Ishikawa (cell line): ENCODE data around the gene MKLN1.

ENCODE experiments used
- CEBPB ChIP-seq: IDR thresholded peaks from 2 replicates; pipeline ENCODE4 v1.6.1; 2012
- CREB1 ChIP-seq: IDR thresholded peaks from 2 replicates; pipeline ENCODE4 v1.6.1; 2012; ENCODE audit warnings: low read depth
- EGR1 ChIP-seq: IDR thresholded peaks from 2 replicates; pipeline ENCODE4 v1.6.1; 2012
- EP300 ChIP-seq: IDR thresholded peaks from 2 replicates; pipeline ENCODE4 v1.6.1; 2012; ENCODE audit warnings: borderline replicate concordance
- FOXM1 ChIP-seq: IDR thresholded peaks from 2 replicates; pipeline ENCODE4 v1.6.1; 2012; ENCODE audit warnings: low read depth, borderline replicate concordance
- NFIC ChIP-seq: IDR thresholded peaks from 2 replicates; pipeline ENCODE4 v1.6.1; 2012
- RAD21 ChIP-seq: IDR thresholded peaks from 2 replicates; pipeline ENCODE4 v1.6.1; 2012; ENCODE audit warnings: low read depth
- TAF1 ChIP-seq: IDR thresholded peaks from 2 replicates; pipeline ENCODE4 v1.6.1; 2012; ENCODE audit warnings: low read depth, mild to moderate bottlenecking
- TCF12 ChIP-seq: IDR thresholded peaks from 2 replicates; pipeline ENCODE4 v1.6.1; 2012; ENCODE audit warnings: low read depth
- TEAD4 ChIP-seq: IDR thresholded peaks from 2 replicates; pipeline ENCODE4 v1.6.1; 2012
- USF1 ChIP-seq: IDR thresholded peaks from 2 replicates; pipeline ENCODE4 v1.6.1; 2012
- YY1 ChIP-seq: IDR thresholded peaks from 2 replicates; pipeline ENCODE4 v1.6.1; 2012; ENCODE audit warnings: low read depth
- ZBTB7A ChIP-seq: IDR thresholded peaks from 2 replicates; pipeline ENCODE4 v1.6.1; 2012; ENCODE audit warnings: low read depth
- TF ChIP-seq, protein P1 (sequence below): IDR thresholded peaks from 2 replicates; pipeline ENCODE4 v1.6.1; 2012
- TF ChIP-seq, protein P2 (sequence below): IDR thresholded peaks from 2 replicates; pipeline ENCODE4 v1.6.1; 2012; ENCODE audit warnings: low read depth, mild to moderate bottlenecking

The MKLN1 gene

DNA sequence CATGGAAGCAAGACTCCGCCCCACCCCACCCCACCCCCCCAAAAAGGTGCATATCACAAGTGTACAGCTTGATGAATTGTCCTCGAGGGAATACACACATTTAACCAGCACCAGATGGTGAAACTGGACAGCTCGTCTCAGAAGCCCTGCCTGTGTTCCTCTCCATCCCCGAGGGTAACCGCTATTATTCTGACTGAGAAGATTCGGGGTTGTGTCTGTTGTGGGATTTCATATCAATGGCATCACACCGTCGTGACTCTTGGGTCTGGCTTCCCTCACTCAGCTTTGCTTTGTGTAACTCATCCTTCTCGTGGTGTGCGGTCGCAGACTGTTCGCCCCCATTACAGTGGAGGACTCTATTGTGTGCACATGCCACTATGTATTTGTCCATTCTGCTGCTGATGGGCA lies 209.9 kb downstream of the MKLN1 start:
- TF ChIP-seq RAD21 = no peak
- TF ChIP-seq TCF12 = no peak
- TF ChIP-seq NFIC = no peak
- TF ChIP-seq CEBPB = no peak
- no peak for TF ChIP-seq EP300
- TF ChIP-seq CREB1 = no peak
- no peak for TF ChIP-seq TAF1
- no peak for TF ChIP-seq ZBTB7A
- no peak for TF ChIP-seq EGR1
- TF ChIP-seq TEAD4 = no peak; the same call in 1 of the 2 replicates
- TF ChIP-seq, protein P1, sequence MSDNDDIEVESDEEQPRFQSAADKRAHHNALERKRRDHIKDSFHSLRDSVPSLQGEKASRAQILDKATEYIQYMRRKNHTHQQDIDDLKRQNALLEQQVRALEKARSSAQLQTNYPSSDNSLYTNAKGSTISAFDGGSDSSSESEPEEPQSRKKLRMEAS = no peak
- no peak for TF ChIP-seq USF1
- TF ChIP-seq, protein P2, sequence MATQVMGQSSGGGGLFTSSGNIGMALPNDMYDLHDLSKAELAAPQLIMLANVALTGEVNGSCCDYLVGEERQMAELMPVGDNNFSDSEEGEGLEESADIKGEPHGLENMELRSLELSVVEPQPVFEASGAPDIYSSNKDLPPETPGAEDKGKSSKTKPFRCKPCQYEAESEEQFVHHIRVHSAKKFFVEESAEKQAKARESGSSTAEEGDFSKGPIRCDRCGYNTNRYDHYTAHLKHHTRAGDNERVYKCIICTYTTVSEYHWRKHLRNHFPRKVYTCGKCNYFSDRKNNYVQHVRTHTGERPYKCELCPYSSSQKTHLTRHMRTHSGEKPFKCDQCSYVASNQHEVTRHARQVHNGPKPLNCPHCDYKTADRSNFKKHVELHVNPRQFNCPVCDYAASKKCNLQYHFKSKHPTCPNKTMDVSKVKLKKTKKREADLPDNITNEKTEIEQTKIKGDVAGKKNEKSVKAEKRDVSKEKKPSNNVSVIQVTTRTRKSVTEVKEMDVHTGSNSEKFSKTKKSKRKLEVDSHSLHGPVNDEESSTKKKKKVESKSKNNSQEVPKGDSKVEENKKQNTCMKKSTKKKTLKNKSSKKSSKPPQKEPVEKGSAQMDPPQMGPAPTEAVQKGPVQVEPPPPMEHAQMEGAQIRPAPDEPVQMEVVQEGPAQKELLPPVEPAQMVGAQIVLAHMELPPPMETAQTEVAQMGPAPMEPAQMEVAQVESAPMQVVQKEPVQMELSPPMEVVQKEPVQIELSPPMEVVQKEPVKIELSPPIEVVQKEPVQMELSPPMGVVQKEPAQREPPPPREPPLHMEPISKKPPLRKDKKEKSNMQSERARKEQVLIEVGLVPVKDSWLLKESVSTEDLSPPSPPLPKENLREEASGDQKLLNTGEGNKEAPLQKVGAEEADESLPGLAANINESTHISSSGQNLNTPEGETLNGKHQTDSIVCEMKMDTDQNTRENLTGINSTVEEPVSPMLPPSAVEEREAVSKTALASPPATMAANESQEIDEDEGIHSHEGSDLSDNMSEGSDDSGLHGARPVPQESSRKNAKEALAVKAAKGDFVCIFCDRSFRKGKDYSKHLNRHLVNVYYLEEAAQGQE = no peak
- TF ChIP-seq FOXM1 = no peak
- TF ChIP-seq YY1 = no peak

GRCh38 chr7:131538071-131538812 lies 210.6 kb downstream of the MKLN1 start:
- TF ChIP-seq YY1 (no peak), RAD21 (peak; percentile 12), USF1 (0 out of 2 replicates have a peak, but pooled peaks have one; percentile 10), CEBPB (peak; percentile 47; the same call in 1 of the 2 replicates), EGR1 (no peak), FOXM1 (peak; percentile 94), EP300 (peak; percentile 98), NFIC (peak; percentile 45), ZBTB7A (peak; percentile 82), TEAD4 (peak; percentile 99), CREB1 (no peak), TCF12 (peak; percentile 98), TAF1 (no peak)
- TF ChIP-seq, protein P1 = peak; percentile 8; the same call in 1 of the 2 replicates
- TF ChIP-seq, protein P2 = no peak

DNA sequence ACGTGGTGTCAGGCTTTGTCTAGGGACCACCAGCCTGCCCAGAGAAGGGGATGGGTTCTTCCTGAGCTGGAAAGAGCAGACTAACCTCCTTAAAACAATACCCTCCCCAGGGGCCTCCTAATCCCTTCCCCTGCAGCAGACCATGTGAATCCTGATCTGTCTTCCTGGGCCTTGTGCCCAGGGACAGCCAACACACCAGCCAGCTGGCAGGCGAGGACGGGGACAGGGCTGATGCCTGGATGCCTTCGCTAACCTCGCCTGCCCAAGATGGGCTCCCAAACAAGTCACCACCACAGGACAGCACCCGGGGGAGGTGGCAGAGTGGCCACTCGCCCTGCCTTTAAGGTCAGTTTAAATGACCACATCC lies 211.1 kb downstream of the MKLN1 start:
- no peak for TF ChIP-seq EGR1
- peak; percentile 78; the same call in 1 of the 2 replicates for TF ChIP-seq FOXM1
- TF ChIP-seq YY1 = peak; percentile 64
- TF ChIP-seq CEBPB = no peak
- TF ChIP-seq, protein P1 = peak; percentile 83
- peak; percentile 12; the same call in 1 of the 2 replicates for TF ChIP-seq RAD21
- TF ChIP-seq, protein P2 = no peak
- peak; percentile 82; the same call in 1 of the 2 replicates for TF ChIP-seq EP300
- peak; percentile 88 for TF ChIP-seq NFIC
- TF ChIP-seq TEAD4 = no peak; the same call in 1 of the 2 replicates
- peak; percentile 44; the same call in 1 of the 2 replicates for TF ChIP-seq USF1
- TF ChIP-seq TAF1 = no peak
- peak; percentile 91 for TF ChIP-seq TCF12
- TF ChIP-seq ZBTB7A = no peak
- no peak for TF ChIP-seq CREB1
